GM12865 (cell line): Measurements from ENCODE around the gene ATP2A3.
A peak's percentile ranks its signal among the peaks of the same experiment; 100 is the strongest.

Experiments
- DNase-seq: peaks from one replicate; pipeline ENCODE4 v3.0.0; 2010; ENCODE audit warnings: low read depth
- H3K4me3 ChIP-seq: 2 replicates; pipeline ENCODE4 v1.5.1; 2011; ENCODE audit warnings: mild to moderate bottlenecking, low read depth, low read length, control low read depth
- CTCF ChIP-seq: IDR thresholded peaks from 2 replicates; pipeline ENCODE4 v1.5.1; 2011; ENCODE audit warnings: low read length, control low read depth, low read depth, inconsistent platforms; ENCODE audit not compliant: insufficient read depth; ENCODE audit errors: missing control alignments

ATP2A3 gene

GRCh38 chr17:3910420-3911270 is 53.6 kb downstream of the ATP2A3 start:
- no peak for DNase-seq
- H3K4me3 ChIP-seq = no peak overlapping the region
- no peak for TF ChIP-seq CTCF

GRCh38 chr17:3909257-3909656 is 55.0 kb downstream of the ATP2A3 start:
- no peak for DNase-seq
- H3K4me3 ChIP-seq = no peak overlapping the region
- TF ChIP-seq CTCF = no peak

- DNase-seq = no peak
- no peak overlapping the region for H3K4me3 ChIP-seq
- TF ChIP-seq CTCF = peak; percentile 28
Observed at GRCh38 chr17:3907483-3908216, 56.6 kb downstream of the ATP2A3 start.

- no peak for TF ChIP-seq CTCF
- no peak for DNase-seq
- no peak overlapping the region for H3K4me3 ChIP-seq
Observed at GRCh38 chr17:3906881-3907280, 57.4 kb downstream of the ATP2A3 start.

GRCh38 chr17:3905017-3905520 is 59.2 kb downstream of the ATP2A3 start:
- DNase-seq = no peak
- H3K4me3 ChIP-seq = no peak overlapping the region
- TF ChIP-seq CTCF = no peak

- DNase-seq = no peak
- no peak for TF ChIP-seq CTCF
- no peak overlapping the region for H3K4me3 ChIP-seq
Observed at GRCh38 chr17:3904501-3904900, 59.7 kb downstream of the ATP2A3 start.

GRCh38 chr17:3903881-3904290 is 60.4 kb downstream of the ATP2A3 start:
- DNase-seq = no peak
- no peak overlapping the region for H3K4me3 ChIP-seq
- TF ChIP-seq CTCF = no peak
